Stimulated activated naive CD4-positive, alpha-beta T cell (primary cell): ENCODE results near the gene RNF224.
"Not testable (repeated sequence)": the region's sequence is repeated elsewhere in the genome, so short reads cannot be mapped to it uniquely, and the experiment has no call there.

Source experiments
- DNase-seq, 6 experiments: peaks; one replicate each; lab custom pipeline; 2025; lab: John Stamatoyannopoulos, UW

RNF224 gene

GRCh38 chr9:137254624-137255447 is 27.5 kb downstream of the RNF224 start, which contains the start of gene NELFB:
Gene NELFB (plus strand): TSS chr9:137255327.
- DNase-seq = peak; percentile 87 to 97 (median 94)

- DNase-seq = peak in 2 of 6 experiments; percentile 53 to 60
Measured at GRCh38 chr9:137255448-137256114, 28.3 kb downstream of the RNF224 start.

- no peak for DNase-seq
Measured at GRCh38 chr9:137256362-137256761, 29.1 kb downstream of the RNF224 start.

GRCh38 chr9:137256856-137257255 is 29.6 kb downstream of the RNF224 start:
- DNase-seq = no peak

- DNase-seq = not testable (repeated sequence)
Measured at GRCh38 chr9:137262173-137262908, 35.0 kb downstream of the RNF224 start.

- DNase-seq = no peak
Measured at GRCh38 chr9:137262909-137263285, 35.6 kb downstream of the RNF224 start.

- no peak for DNase-seq
Measured at GRCh38 chr9:137263506-137263905, 36.2 kb downstream of the RNF224 start.

GRCh38 chr9:137264067-137264466 is 36.8 kb downstream of the RNF224 start:
- no peak for DNase-seq

GRCh38 chr9:137265496-137266161 is 38.3 kb downstream of the RNF224 start:
- DNase-seq = no peak

GRCh38 chr9:137266162-137266527 is 38.8 kb downstream of the RNF224 start:
- DNase-seq = no peak

GRCh38 chr9:137266585-137267453 is 39.5 kb downstream of the RNF224 start:
- no peak for DNase-seq

- DNase-seq = no peak
Measured at GRCh38 chr9:137267933-137268355, 40.6 kb downstream of the RNF224 start.

GRCh38 chr9:137268538-137269201 is 41.4 kb downstream of the RNF224 start:
- no peak for DNase-seq

GRCh38 chr9:137269231-137269772 is 42.0 kb downstream of the RNF224 start:
- no peak for DNase-seq

- peak in 4 of 6 experiments; percentile 18 to 55 (median 40) for DNase-seq
Measured at GRCh38 chr9:137270929-137271695, 43.8 kb downstream of the RNF224 start.

- no peak for DNase-seq
Measured at GRCh38 chr9:137271696-137272076, 44.4 kb downstream of the RNF224 start.

- no peak for DNase-seq
Measured at GRCh38 chr9:137272241-137273094, 45.2 kb downstream of the RNF224 start.

- no peak for DNase-seq
Measured at GRCh38 chr9:137273095-137273490, 45.8 kb downstream of the RNF224 start.
